SK-N-MC (cell line): Measurements from ENCODE around the gene ASTN2.

ENCODE experiments used
- EZH2 ChIP-seq: fragments of 200-600 bp; sonication (generic); IDR thresholded peaks from one replicate; pipeline ENCODE4 v1.6.1; 2017; ENCODE audit warnings: antibody characterized with exemption
- FOXP2 ChIP-seq: optimal IDR thresholded peaks from 2 replicates; pipeline ENCODE3; 2011; ENCODE audit warnings: mild to moderate bottlenecking, moderate library complexity; ENCODE audit not compliant: insufficient read depth; ENCODE audit errors: extremely low read length, control extremely low read depth
- POLR2AphosphoS5 ChIP-seq: IDR thresholded peaks from 2 replicates; pipeline ENCODE4 v1.6.1; 2012; ENCODE audit warnings: mild to moderate bottlenecking, low read depth, low read length, borderline replicate concordance

- TF ChIP-seq EZH2 (no peak), POLR2AphosphoS5 (no peak), FOXP2 (no peak)
These were observed 809.8 kb downstream of the ASTN2 start for GRCh38 chr9:116605060-116605459.
